ENCODE results near the gene SOX15. TPM values are rescaled to one million over a fixed set of nuclear protein-coding genes. Genes with fewer than 3 reads are reported as not detected.

Gene SOX15
- total RNA-seq, 4 donors from 2014 or later = 1.9 to 2.7 (median 2.4) TPM; not detected in 1

DNA sequence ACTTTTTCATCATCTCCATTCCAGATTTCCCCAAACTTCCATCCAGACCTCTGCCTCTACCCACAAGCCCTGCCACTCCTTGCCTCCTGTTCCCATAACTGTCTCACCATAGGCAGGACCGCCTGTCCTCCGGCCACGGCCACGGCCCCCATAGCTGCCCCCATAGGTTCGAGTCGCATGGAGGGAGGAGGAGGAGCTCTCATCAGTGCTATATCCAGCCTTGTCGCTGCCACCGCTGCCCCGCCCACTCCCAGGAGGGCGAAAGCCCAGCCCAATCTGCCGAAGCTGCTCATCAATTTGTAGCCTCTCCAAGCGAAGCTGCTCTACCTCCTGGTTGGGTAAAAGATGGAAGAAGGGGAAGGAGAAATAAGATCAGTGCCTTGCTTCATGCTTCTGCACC, 3.4 kb upstream of the SOX15 start:
- no peak overlapping the region for H3K27ac ChIP-seq
- H3K4me3 ChIP-seq = no peak overlapping the region
- peaks cover 0 to 16% (median 1%) of the 10 kb centered on the region in 4 donors for H3K4me1 ChIP-seq
- no peak for TF ChIP-seq POLR2A (IDR thresholded peaks at IDR 0.05)
- TF ChIP-seq, protein P1, sequence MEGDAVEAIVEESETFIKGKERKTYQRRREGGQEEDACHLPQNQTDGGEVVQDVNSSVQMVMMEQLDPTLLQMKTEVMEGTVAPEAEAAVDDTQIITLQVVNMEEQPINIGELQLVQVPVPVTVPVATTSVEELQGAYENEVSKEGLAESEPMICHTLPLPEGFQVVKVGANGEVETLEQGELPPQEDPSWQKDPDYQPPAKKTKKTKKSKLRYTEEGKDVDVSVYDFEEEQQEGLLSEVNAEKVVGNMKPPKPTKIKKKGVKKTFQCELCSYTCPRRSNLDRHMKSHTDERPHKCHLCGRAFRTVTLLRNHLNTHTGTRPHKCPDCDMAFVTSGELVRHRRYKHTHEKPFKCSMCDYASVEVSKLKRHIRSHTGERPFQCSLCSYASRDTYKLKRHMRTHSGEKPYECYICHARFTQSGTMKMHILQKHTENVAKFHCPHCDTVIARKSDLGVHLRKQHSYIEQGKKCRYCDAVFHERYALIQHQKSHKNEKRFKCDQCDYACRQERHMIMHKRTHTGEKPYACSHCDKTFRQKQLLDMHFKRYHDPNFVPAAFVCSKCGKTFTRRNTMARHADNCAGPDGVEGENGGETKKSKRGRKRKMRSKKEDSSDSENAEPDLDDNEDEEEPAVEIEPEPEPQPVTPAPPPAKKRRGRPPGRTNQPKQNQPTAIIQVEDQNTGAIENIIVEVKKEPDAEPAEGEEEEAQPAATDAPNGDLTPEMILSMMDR (IDR thresholded peaks at IDR 0.05) = no peak
- H3K36me3 ChIP-seq = peaks cover 0 to 71% (median 0%) of the 10 kb centered on the region in 3 donors
- DNase-seq = no peak
- no peaks in the 10 kb centered on the region for H3K9me3 ChIP-seq
- H3K27me3 ChIP-seq = no peaks in the 10 kb centered on the region

DNA sequence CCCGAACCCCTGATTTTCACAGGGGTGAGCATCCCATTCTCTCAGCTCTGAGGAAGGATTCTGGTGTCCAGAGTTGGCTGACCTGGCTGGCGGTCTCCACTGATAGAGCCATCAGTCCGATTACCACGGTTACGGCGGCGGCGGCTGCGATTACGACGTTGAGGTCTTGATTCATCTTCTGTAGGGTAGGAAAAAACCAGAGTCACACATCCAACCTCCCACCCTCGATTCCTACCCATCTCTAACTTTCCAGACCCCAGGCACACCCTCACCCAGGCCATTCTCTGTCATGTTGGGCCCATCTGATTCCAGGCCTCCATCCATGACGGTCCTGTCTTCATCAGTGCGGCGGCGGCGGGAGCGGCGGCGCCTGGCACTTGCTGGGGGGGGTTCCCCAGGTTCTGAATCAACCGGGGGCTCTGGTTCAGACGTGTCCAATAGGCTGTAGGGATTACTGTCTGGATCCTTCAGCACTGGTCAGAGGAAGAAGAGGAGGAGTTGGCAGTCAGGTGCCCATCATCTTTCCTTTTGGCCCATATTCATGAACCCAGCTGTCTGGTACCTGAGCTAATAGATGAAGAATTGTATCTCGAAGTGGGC, 2.6 kb upstream of the SOX15 start:
- no peak overlapping the region for H3K27ac ChIP-seq
- no peak for TF ChIP-seq POLR2A (IDR thresholded peaks at IDR 0.05)
- TF ChIP-seq, protein P1 (IDR thresholded peaks at IDR 0.05) = no peak

DNA sequence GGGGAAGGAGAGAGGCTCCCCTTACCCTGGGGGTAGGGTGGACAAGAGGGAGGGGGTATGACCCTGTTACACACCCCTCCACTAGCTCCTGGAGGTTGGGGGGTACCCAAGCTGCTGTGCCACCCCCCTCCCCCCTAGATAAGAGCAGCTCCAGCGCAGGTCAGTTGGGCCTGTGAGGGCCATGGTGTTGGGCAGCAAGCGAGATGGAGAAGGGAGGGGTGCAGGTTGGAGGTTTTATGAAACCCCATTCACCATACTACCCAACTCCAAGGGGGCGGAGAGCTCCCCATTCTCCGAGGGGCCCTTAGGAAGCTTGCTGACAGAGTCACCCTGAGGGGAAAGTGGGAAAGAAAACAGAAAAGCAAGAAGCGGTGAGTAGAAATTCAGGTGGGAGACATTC, 1.7 kb upstream of the SOX15 start:
- H3K27ac ChIP-seq = no peak overlapping the region
- H3K4me3 ChIP-seq = no peak overlapping the region
- H3K4me1 ChIP-seq = peaks cover 0 to 9% (median 1%) of the 10 kb centered on the region in 4 donors
- H3K9me3 ChIP-seq = no peaks in the 10 kb centered on the region
- H3K36me3 ChIP-seq = peaks cover 0 to 70% (median 0%) of the 10 kb centered on the region in 3 donors
- no peak for DNase-seq
- H3K27me3 ChIP-seq = no peaks in the 10 kb centered on the region
- TF ChIP-seq, protein P1 (IDR thresholded peaks at IDR 0.05) = no peak
- no peak for TF ChIP-seq POLR2A (IDR thresholded peaks at IDR 0.05)

More for the DNA sequence above, 2.6 kb upstream of the SOX15 start:
- Histone ChIP-seq H3K27me3 (no peaks in the 10 kb centered on the region), H3K9me3 (no peaks in the 10 kb centered on the region), H3K4me1 (peaks cover 0 to 16% (median 1%) of the 10 kb centered on the region in 4 donors), H3K4me3 (no peak overlapping the region), H3K36me3 (peaks cover 0 to 74% (median 0%) of the 10 kb centered on the region in 3 donors)
- DNase-seq = no peak

DNA sequence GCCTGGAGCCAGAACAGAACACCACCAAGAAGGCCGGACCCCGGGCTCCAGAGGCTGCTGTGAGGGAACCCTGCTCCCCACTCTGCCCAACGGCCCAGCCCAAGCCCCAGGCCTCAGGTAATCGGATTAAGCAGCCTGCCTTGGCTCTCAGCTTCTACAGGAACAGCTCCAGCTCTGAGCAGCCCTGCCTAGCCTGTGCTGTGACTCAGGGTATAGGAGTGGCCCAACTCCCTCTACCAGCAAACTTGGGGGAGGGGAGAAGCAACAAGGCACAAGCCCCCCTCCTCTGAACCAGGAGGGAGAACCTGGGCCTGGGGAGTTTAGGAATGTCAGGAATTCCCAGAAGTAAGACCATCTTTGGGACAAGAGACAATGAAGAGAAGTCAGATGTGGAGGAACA, 849 bp upstream of the SOX15 start:
- Histone ChIP-seq H3K4me3 (no peak overlapping the region), H3K27me3 (no peaks in the 10 kb centered on the region), H3K36me3 (peaks cover 0 to 62% (median 0%) of the 10 kb centered on the region in 3 donors), H3K9me3 (no peaks in the 10 kb centered on the region), H3K27ac (no peak overlapping the region), H3K4me1 (peaks cover 0 to 9% (median 1%) of the 10 kb centered on the region in 4 donors)
- DNase-seq = no peak
- TF ChIP-seq, protein P1 (IDR thresholded peaks at IDR 0.05) = no peak
- no peak for TF ChIP-seq POLR2A (IDR thresholded peaks at IDR 0.05)

DNA sequence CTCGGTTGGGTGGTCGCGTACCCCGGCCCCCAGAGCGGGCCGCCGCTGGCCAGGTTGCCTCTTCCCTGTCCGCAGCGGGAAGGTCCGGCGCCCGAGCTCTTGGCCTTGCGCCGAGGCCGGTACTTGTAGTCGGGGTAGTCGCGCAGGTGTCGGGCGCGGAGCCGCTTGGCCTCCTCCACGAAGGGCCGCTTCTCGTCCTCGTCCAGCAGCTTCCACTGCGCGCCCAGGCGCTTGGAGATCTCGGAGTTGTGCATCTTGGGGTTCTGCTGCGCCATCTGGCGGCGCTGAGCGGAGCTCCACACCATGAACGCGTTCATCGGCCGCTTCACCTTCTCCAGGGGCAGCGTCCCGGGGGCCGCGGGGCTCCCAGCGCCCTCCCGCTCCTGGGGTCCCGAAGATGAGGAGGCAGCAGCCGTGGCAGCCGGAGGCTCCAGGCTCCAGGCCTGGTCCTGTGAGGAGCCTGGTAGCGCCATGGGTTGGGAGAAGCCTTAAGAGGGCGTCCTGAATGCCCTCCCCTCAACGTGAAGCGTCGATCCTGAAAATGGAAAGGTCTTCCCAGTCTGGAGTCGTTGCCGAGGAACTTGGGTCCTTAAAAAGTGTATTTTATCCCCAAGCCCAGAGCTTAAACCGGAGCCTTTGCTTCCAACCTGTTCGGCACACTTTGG, 558 bp downstream of the SOX15 start:
- Histone ChIP-seq H3K36me3 (peaks cover 0 to 47% (median 0%) of the 10 kb centered on the region in 3 donors), H3K4me3 (peak overlapping the region in 3 of 4 donors; percentile 4 to 47 (median 38)), H3K27ac (peak overlapping the region in 3 of 4 donors; percentile 17 to 49 (median 42)), H3K9me3 (no peaks in the 10 kb centered on the region), H3K4me1 (peaks cover 0 to 19% (median 1%) of the 10 kb centered on the region in 4 donors), H3K27me3 (no peaks in the 10 kb centered on the region)
- DNase-seq = peak; percentile 69 to 89 (median 88)
- TF ChIP-seq POLR2A (IDR thresholded peaks at IDR 0.05) = no peak
- TF ChIP-seq, protein P1 (IDR thresholded peaks at IDR 0.05) = peak; percentile 65 to 89 (median 81)

All from Peyer's patch (tissue), 4 donors.